Fibroblast of gingiva (primary cell): ENCODE data around the gene GPR15LG.
"Not testable (repeated sequence)": the region's sequence is repeated elsewhere in the genome, so short reads cannot be mapped to it uniquely, and the experiment has no call there.

Experiments
- DNase-seq: peaks from one replicate; pipeline ENCODE4 v3.0.0-alpha.2; 2011; ENCODE audit warnings: low read depth

The GPR15LG gene

DNA sequence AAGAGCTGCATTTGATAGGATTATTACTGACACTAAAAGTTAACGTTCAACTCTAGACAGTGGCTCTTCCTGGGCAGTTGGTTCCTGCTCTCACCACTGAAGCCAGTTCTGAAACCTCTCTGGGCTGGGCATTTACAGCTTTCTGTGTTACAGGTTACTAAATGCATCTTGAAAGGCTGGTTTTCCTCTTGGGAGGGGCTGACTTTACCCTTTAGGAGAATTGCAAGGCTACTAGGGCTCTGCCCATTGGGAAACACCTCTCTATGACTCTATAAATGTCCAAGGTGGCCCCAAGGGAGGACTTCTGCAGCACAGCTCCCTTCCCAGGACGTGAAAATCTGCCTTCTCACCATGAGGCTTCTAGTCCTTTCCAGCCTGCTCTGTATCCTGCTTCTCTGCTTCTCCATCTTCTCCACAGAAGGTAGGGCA, at the start of gene GPR15LG:
Gene GPR15LG (plus strand): TSS at position 301 of the 429 bp plus-strand sequence. CDS start 51 bp downstream, at position 352.
- DNase-seq: no peak

DNA sequence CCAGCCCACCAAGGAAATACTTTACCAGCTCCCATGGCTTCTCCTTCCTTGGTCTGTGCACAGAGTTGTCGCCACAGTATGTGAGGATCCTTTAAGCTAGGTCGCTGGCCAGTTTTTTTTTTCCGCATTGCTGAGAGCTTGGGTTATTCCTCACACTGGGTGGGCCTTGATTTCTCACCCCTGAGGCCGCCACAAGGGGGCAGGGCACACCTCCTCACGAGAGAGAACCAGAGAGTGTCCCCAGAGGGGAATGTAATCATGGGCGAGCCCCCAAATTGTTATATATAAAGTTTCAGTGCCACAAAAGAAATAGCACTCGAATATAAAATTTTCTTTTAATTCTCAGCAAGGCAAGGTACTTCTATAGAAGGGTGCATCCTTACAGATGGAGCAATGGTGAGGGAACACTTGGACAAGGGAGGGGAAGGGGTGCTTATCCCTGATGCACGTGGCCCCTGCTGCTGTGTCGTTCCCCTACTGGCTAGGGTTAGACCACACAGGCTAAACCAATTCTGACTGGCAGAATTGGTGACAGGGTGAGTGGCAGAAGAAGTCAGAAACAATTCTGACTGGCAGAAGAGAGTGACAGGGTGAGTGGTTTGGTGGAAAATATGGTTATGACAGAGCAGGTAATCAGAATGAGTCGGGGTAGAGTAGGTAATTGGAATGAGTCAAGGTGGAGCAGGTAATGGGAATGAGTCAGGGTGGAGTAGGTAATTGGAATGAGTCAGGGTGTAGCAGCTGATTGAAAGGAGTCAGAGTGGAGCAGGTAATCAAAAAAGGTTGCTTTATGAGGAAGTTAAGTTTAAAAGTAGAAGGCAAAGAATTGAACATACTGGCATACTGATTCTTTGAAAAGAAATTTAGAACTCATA, 47.5 kb upstream of the GPR15LG start:
- DNase-seq: not testable (repeated sequence)

DNA sequence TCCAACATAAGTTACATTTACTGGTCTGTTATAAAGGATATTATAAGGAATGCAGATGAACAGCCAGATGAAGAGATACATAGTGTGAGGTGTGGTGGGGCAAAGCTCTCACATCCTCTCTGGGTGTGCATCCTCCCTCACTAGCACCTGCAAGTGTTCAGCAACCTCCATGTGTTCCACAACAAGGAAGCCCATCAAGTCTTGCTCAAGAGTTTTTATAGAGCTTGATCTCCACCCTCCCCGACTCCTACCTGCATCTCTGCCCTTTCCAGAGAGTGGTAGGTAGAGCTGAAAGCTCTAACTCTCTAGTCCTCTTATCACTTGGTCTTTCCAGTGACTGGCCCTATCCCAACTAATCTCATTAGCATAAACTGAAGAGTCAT, 46.8 kb upstream of the GPR15LG start:
- no peak for DNase-seq

DNA sequence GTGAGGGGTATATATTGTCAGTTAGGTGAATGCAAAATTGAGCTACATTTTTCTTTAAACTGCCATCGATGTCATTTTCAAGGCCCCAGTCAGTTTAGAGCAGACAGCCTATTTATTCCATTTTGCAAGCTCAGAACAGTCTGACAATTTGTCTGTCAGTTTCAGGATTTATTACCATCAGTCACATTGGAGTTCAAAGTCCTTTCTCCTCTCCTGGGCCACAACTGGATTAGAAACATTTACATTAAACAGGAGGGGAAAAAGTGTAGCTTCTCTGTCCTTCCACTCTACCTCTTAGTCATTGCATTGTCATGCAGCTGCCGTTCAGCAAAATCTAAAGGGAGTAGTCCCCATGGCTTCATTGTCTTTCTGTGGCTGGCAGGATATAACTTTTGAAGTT, 37.8 kb upstream of the GPR15LG start:
- no peak for DNase-seq

DNA sequence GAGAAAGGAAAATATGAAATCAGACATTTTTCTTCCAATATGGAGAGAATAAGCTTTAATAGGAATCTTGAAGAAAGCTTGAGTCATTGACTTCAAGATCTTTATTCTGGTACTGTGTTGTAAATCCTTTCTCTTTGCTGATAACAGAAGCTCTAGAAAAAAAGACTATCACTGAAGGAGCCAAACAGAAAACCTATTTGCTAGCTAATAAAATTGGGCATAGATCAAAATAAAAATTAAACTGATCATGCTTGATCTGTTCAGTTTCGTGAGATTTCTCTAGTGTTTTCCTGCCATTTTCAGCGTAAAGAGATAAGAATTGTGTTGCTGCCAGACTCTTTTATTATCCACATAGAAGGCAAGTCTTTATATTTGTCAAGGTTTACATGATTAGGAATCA, 35.8 kb upstream of the GPR15LG start:
- DNase-seq: no peak

DNA sequence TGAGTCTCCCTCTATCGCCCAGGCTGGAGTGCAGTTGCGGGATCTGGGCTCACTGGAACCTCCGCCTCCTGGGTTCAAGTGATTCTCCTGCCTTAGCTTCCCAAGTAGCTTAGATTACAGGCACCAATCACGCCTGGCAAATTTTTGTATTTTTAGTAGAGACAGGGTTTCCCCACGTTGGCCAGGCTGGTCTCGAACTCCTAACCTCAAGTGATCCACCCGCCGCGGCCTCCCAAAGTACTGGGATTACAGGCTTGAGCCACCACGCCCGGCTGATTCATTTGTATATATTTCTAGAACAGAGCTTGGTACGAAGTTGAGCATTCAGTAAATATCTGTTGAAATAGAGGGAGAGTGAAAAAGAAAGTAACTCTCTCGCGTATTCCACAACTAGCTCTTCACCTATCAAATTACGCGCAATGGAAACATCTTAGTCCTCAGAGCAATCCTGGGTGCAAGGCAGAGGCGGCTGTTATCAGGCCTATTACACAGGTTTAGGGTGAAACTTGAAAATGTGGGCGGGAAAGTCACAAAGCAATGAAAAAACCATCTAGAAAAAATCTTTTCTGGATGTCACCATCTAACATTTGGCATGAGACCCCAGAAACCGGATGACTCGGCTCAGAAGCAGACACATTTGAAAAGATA, 35.0 kb upstream of the GPR15LG start:
- DNase-seq: peak; percentile 45

DNA sequence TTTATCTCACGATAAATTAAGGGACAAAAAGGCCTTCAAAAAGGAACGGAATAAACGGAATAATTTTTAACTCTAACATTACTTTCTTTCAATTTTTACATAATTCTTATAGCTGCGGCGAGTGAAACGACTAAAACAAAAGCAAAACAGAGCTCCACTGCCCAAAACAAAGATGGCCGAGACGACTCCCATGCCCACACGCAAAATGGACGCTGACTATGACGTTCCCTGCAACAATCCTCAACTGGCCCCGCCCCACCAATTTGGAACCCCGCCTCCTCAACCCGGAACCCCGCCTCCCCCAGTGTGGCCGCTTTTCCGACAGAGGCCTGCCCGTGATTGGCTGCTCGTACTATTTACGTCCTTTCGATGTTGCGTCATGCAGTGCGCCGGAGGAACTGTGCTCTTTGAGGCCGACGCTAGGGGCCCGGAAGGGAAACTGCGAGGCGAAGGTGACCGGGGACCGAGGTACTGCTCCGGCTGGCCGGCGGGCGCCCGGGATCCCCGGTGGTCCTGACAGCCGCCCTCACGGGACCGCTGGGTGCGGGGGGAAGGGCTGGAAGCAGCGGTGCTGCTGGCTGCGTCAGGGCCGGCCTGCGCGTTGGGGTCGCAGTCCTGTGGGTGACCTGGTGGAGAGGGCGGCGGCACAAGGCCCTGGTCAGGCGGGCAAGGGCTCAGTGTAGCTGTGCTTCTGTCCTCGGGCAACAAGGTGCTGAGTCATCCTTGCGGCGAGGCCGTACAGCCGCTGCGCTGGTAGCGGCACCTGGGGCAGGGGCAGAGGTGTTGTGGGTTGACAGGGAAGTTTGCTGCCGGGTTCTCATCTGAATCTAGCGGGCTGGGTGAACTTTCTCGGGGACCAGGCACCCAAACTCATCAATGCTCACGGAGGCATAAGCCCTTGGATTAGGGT, 34.2 kb upstream of the GPR15LG start, which contains the start of gene GHITM:
Gene GHITM (plus strand): TSS at position 384 of the 910 bp plus-strand sequence. CDS start 1,992 bp downstream, outside the sequence.
- peak; percentile 98 for DNase-seq

DNA sequence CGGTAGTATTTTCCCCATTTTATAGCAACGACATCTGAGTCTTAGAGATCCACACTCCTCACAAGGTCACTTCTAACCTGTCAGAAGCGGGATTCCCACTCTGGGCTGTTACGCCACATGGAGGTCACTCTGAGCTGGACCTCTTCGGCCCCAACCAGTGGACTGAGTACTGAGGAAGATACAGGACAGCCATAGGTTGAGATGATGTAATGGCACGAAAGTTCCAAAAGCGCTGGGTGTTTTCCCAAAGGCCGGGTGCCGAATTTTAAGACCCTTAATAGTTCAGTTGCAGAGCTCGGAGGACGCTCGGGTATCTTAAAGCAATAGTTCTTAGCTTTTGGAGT, 33.6 kb upstream of the GPR15LG start:
- DNase-seq: peak; percentile 10

DNA sequence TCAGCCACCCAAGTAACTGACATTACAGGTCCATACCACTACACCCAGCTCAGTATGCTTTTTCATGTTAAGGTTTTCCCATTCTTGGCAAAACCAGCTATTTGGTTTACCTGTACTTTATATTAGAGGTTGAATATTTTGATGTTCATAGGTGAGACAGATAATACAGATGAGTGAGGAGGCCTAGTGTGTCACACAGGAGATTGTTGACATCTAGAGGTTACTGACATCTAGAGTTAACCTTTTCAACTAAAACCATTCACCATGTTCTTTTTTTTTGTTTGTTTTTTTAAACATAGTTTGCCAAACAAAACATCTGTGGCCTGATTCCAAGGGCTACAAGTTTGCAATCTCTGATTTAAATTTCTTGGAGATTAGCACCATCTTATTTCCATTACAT, 26.3 kb upstream of the GPR15LG start:
- DNase-seq: no peak

DNA sequence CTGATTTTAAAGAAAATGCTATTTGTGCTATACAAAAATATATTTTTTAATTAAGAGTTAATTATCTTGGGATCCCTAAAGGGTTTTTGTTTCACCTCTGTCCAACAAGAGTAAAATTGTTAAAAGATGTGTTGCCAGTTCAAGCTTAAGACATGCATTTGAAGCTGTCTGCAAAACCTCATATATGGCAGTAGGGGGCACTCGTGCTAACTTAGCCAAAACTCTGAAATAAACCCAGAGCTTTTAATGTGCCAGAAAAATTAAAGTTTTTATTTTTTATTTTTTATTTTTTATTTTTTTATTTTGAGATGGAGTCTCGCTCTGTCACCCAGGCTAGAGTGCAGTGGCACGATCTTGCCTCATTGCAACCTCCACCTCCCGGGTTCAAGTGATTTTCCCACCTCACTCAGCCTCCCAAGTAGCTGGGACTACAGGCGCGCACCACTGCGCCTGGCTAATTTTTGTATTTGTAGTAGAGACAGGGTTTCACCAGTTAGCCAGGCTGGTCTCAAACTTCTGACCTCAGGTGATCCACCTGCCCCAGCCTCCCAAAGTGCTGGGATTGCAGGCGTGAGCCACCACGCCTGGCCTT, 25.5 kb upstream of the GPR15LG start:
- DNase-seq: peak; percentile 35

DNA sequence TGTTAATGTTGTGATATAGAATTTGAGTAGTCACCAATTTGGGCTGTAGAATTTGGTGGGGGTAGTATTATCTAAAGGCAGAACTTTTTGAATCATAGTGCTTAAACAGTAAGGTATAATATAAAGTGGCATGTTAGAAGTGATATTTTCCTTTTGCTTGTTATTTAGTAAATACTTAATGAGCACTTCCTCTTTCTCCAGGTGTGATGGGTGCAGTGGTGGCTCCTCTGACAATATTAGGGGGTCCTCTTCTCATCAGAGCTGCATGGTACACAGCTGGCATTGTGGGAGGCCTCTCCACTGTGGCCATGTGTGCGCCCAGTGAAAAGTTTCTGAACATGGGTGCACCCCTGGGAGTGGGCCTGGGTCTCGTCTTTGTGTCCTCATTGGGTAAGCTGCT, 23.7 kb upstream of the GPR15LG start:
- DNase-seq: no peak

DNA sequence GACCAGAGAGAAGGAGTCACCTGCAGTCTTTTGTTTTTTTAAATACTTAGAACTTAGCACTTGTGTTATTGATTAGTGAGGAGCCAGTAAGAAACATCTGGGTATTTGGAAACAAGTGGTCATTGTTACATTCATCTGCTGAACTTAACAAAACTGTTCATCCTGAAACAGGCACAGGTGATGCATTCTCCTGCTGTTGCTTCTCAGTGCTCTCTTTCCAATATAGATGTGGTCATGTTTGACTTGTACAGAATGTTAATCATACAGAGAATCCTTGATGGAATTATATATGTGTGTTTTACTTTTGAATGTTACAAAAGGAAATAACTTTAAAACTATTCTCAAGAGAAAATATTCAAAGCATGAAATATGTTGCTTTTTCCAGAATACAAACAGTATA, 20.8 kb upstream of the GPR15LG start:
- no peak for DNase-seq

DNA sequence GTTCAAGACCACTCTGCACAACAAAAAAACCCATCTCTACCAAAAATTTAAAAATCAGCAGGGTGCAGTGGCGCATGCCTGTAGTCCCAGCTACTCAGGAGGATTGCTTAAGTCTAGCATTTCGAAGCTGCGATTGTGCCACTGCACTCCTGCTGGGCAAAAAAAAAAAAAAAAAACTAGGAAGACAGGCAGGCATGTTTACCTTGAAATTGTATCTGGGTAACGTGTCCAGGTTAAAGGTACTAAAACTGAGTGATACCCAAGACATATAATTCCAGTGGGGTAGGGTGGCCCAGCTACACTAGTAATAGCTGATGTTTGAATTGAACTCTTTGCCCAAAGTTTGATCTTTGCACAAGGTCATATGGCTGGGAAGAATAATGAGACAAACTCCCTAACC, 18.1 kb upstream of the GPR15LG start:
- DNase-seq: no peak

DNA sequence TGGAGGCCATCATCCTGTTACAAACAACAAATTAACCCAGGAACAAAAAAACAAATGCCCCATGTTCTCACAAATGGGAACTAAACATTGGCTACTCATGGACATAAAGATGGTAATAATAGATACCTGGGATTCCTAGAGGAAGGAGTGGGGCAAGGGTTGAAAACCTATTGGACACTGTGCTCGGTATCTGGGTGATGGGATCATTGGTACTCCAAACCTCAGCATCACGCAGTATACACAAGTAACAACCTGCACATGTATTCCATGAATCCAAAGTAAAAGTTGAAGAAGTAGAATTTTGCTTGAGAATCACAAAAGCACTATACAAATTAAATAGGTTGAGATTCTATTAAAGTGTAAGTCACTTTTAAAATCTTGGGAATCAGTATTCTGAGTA, 17.6 kb upstream of the GPR15LG start:
- no peak for DNase-seq

DNA sequence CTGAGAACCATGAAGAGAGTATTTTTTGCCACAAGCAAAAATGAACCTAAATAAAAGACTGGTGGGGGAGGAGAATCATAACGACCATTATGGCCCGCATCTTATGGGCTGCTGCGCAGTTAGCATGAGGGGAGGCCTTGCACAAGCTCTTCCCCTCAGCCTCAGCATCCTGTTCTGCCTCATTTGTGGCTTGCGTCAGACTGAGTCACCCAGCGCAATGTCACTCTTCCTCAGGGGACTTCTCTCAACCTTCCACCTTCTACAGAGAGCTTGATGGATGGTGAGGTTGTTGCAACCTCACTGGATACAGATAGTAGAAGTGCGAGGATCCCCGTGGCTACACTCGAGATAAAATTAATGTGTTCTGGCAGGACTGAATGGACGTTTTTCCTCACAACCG, 16.8 kb upstream of the GPR15LG start:
- DNase-seq: no peak

DNA sequence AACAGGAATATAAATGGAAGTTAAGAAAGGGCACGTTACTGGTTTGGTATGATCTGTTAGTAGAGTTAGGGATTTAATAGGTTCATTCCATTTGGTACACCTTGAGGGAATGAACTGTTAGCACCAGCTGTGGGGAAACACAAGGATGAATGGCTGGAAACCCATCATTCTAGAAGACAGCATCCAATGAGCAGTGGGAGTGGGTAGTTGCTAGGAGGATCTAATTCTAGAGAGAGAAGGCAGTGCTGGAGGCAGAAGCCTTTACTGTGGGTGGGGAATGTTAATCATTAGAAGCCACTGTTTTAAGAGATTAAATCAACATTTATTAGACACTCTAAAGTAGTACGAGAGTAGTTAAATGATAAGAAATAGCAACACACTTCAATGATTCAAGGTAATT, 15.5 kb upstream of the GPR15LG start:
- DNase-seq: no peak

DNA sequence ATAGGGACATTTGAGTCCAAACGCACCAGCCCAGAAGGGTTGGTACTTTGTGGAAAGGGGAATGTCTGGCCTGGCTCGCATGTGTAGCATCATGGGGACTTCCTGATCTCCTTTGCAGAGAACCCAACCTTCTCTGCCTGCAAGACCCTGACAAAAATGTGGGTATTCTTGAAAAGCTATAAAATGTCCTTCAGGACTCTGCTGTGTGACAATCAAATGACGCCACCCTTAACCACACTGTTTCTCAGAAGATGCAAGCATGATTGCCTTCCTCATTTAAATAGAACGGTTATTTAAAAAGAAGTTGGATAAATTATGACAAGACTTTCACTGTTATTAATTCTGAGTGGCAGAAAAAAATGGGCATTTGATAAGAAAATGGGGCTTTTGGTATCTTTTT, 15.1 kb upstream of the GPR15LG start:
- no peak for DNase-seq

DNA sequence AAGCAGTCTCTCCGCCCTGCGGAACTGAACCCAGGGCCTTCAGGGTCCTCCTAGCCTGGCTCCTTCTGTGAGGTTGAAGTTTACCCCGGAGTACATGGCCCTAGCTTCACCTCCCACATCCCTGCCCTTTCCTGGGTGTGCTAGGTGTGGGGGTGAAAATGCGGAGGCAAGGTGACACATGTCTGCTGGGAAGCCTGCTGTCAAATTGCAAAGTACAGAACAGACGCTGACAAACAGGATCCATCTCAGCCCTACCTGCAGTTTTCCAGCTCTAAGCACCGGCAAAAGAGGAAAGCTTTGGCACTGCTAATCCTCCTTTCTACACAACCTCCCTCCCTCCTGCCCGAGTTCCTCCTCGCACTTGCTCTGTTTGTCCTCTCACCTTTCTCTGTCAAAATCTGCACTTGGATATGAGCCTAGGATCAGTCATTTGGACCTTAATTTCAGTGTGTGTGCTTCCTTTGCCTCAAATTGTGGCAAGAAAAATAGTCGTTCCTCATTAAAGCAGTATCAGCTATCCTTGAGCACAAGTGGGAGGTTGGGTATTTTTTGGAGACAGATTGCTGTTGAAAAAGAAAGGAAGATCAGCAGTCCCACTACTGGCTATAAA, 14.4 kb upstream of the GPR15LG start:
- no peak for DNase-seq

DNA sequence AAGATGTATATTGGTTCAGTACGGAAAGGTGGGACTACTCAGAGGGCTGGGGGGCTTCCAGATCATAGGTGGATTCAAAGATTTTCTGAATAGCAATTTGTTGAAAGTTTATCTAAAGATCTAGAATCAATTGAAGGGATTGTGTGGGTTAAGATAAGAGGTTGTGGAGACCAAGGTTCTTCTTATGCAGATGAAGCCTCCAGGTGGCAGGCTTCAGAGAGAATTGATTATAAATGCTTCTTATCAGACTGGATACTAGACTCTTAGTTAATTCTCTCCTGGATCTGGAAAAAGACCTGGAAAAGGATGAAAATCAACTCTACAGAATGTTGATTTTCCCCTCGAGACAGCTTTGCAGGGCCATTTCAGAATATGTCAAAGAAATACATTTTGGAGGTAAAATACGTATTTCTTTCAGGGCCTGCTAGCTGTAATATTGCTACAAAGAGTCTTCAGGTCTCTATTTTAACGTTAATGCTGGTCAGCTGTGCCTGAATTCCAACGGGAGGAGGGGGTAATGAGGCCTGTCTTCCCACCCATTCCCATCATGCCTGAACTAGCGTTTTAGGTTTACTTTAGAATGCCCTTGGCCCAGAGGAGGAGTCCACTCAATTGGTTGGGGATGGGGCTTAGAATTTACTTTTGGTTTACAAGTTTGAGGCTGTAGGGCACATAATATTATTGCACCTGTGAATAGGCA, 12.8 kb upstream of the GPR15LG start:
- no peak for DNase-seq

DNA sequence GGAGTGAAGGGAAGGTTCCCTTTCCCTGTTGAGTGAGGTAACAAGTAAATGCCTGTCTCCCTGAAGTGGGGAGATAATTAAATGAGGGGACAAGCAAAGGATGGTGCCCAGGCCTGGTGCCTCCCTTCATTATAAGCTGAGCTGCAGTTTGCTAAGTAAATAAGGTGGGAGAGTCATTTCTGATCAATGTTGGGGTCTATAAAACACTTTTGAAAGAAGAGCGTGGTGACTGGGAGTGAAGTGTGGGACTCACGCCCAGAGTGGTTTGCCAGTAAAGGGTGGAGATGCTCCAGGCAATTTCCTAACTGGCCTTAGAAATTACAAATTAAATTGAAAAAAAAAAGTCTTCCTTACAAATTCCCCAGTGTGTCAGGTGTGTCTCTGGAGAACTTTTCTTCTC, 9.6 kb upstream of the GPR15LG start:
- DNase-seq: no peak

DNA sequence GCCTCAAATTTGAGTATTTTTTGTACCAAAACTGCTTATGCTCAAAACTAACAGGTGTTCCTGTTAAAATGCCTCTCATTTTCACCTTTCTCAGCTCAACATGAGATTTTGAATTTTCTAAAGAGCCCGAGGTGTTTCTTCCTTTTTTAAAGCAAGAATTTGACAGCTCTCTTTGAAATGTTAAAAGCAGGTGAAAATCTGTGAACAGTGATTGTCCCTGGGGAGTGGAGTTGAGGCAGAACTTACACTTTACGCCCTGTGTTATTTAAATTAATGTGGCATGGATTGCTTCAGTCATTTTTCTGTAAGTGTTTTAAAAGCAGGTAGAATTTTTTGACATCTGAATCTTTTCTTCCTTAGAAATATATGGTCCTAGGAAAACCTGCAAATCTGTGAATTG, 9.2 kb upstream of the GPR15LG start:
- DNase-seq: no peak
